Uterus (tissue), 2 donors: ENCODE results near the gene OR13F1.

ENCODE experiments used
- CTCF ChIP-seq, 4 experiments: fragments of 200-600 bp in 2 of 4; fragments of 450-650 bp in 2 of 4; sonication (generic) in 2 of 4; IDR thresholded peaks; one replicate each; pipeline ENCODE4 v1.5.1; 2016 to 2019; ENCODE audit warnings: antibody characterized with exemption in 4 of 4, mild to moderate bottlenecking in 2 of 4, moderate library complexity in 1 of 4
- POLR2A ChIP-seq, 2 donors: fragments of 450-650 bp; IDR thresholded peaks; one replicate each; pipeline ENCODE4 v1.6.1; 2016; ENCODE audit warnings: antibody characterized with exemption in 2 of 2, mild to moderate bottlenecking in 1 of 2, moderate library complexity in 1 of 2

GRCh38 chr9:104553261-104553660 lies 49.2 kb downstream of the OR13F1 start:
- TF ChIP-seq CTCF (IDR thresholded peaks at IDR 0.05) (no peak), POLR2A (IDR thresholded peaks at IDR 0.05) (no peak)
